IMR-90 (cell line): ENCODE results near the gene RAD18. TPM values are rescaled to one million over a fixed set of nuclear protein-coding genes. Genes with fewer than 3 reads are reported as not detected.

Experiments
- ATAC-seq: fragments of 200-7000 bp; cut with Tn5 transposase; 2 replicates; pipeline ENCODE4 v1.9.1; 2020; ENCODE audit warnings: low read depth, mild to moderate bottlenecking, moderate library complexity
- BruUV-seq: library from RNA; stranded (reverse); fragments of 400-500 nt; replicated peaks from 2 replicates; lab custom pipeline; 2021; lab: Mats Ljungman, UMichigan
- CTCF ChIA-PET: fragments of 300-600 bp; formaldehyde crosslinking; extraction: SDS; loops from one replicate; lab custom pipeline; 2021; ENCODE audit warnings: antibody characterized with exemption; lab: Yijun Ruan, JAX
- POLR2A ChIA-PET: fragments of 300-600 bp; sonication (Branson Sonifier 250); formaldehyde crosslinking; loops from one replicate; lab custom pipeline; 2022; ENCODE audit warnings: antibody characterized with exemption; ENCODE audit not compliant: unreplicated experiment; lab: Charles Lee
- DNase-seq: peaks from one replicate; pipeline ENCODE4 v3.0.0; 2013
- H2AFZ ChIP-seq: replicated peaks from 2 replicates; pipeline ENCODE3; 2013; ENCODE audit warnings: low read length, mild to moderate bottlenecking; ENCODE audit not compliant: poor library complexity
- H2AK5ac ChIP-seq: 2 replicates; pipeline ENCODE4 v1.6.1; 2013; ENCODE audit warnings: low read depth, low read length, inconsistent platforms
- H2AK9ac ChIP-seq: replicated peaks from 2 replicates; pipeline ENCODE3; 2013; ENCODE audit warnings: mild to moderate bottlenecking, low read depth, low read length, moderate library complexity; ENCODE audit not compliant: poor library complexity
- H2BK120ac ChIP-seq: 2 replicates; pipeline ENCODE4 v1.6.1; 2013; ENCODE audit warnings: low read depth, low read length, inconsistent platforms
- H2BK15ac ChIP-seq: 3 replicates; pipeline ENCODE4 v1.6.1; 2013; ENCODE audit warnings: low read depth, low read length, inconsistent platforms
- H2BK20ac ChIP-seq: 2 replicates; pipeline ENCODE4 v1.6.1; 2013; ENCODE audit warnings: low read depth, mild to moderate bottlenecking, inconsistent platforms, low read length, moderate library complexity
- H2BK5ac ChIP-seq: 2 replicates; pipeline ENCODE4 v1.6.1; 2013; ENCODE audit warnings: mild to moderate bottlenecking, low read depth, low read length, inconsistent platforms; ENCODE audit not compliant: poor library complexity, severe bottlenecking
- H3K14ac ChIP-seq: replicated peaks from 2 replicates; pipeline ENCODE4 v1.6.1; 2013; ENCODE audit warnings: low read depth, low read length, inconsistent platforms
- H3K18ac ChIP-seq: 2 replicates; pipeline ENCODE4 v1.6.1; 2013; ENCODE audit warnings: low read depth, low read length, control low read depth
- H3K23ac ChIP-seq: 2 replicates; pipeline ENCODE4 v1.6.1; 2013; ENCODE audit warnings: low read depth, low read length, inconsistent platforms
- H3K27ac ChIP-seq: 2 replicates; pipeline ENCODE4 v1.5.1; 2013; ENCODE audit warnings: mild to moderate bottlenecking, control low read depth, low read length; ENCODE audit not compliant: insufficient read depth
- H3K27me3 ChIP-seq: 2 replicates; pipeline ENCODE4 v1.6.1; 2013; ENCODE audit warnings: low read length; ENCODE audit not compliant: control insufficient read depth, insufficient read depth
- H3K36me3 ChIP-seq: 2 replicates; pipeline ENCODE4 v1.6.1; 2013; ENCODE audit warnings: low read length, mixed read lengths; ENCODE audit not compliant: control insufficient read depth, insufficient read depth
- H3K4ac ChIP-seq: 2 replicates; pipeline ENCODE4 v1.6.1; 2013; ENCODE audit warnings: low read depth, low read length, inconsistent platforms
- H3K4me1 ChIP-seq: 2 replicates; pipeline ENCODE4 v1.6.1; 2013; ENCODE audit warnings: low read length, mixed read lengths; ENCODE audit not compliant: control insufficient read depth, insufficient read depth
- H3K4me2 ChIP-seq: 2 replicates; pipeline ENCODE4 v1.6.1; 2013; ENCODE audit warnings: low read depth, mild to moderate bottlenecking, control low read depth, low read length, moderate library complexity
- H3K4me3 ChIP-seq: 2 replicates; pipeline ENCODE4 v1.5.1; 2013; ENCODE audit warnings: low read depth, mild to moderate bottlenecking, control low read depth, low read length, moderate library complexity; ENCODE audit not compliant: insufficient read depth
- H3K56ac ChIP-seq: 2 replicates; pipeline ENCODE4 v1.6.1; 2013; ENCODE audit warnings: low read length, inconsistent platforms; ENCODE audit not compliant: insufficient read depth; ENCODE audit errors: extremely low read depth
- H3K79me1 ChIP-seq, 2 experiments: 2 replicates each; pipeline ENCODE4 v1.6.1; 2013; ENCODE audit warnings: low read length in 2 of 2, inconsistent platforms in 1 of 2, low read depth in 1 of 2
- H3K9ac ChIP-seq: 2 replicates; pipeline ENCODE4 v1.6.1; 2013; ENCODE audit warnings: low read depth, low read length, control low read depth
- H3K9me1 ChIP-seq: 2 replicates; pipeline ENCODE4 v1.6.1; 2013; ENCODE audit warnings: low read length, inconsistent platforms; ENCODE audit not compliant: insufficient read depth
- H3K9me3 ChIP-seq: 2 replicates; pipeline ENCODE4 v1.6.1; 2013; ENCODE audit warnings: low read length; ENCODE audit not compliant: control insufficient read depth, insufficient read depth
- H4K20me1 ChIP-seq: 2 replicates; pipeline ENCODE4 v1.6.1; 2013; ENCODE audit warnings: low read length, inconsistent platforms; ENCODE audit not compliant: insufficient read depth
- H4K5ac ChIP-seq: 2 replicates; pipeline ENCODE4 v1.6.1; 2013; ENCODE audit warnings: mild to moderate bottlenecking, low read depth, low read length, control low read depth
- H4K8ac ChIP-seq, 2 experiments: 2 replicates each; pipeline ENCODE4 v1.6.1; 2013; ENCODE audit warnings: low read depth in 2 of 2, low read length in 2 of 2, control low read depth in 1 of 2, inconsistent platforms in 1 of 2
- H4K91ac ChIP-seq: 2 replicates; pipeline ENCODE4 v1.6.1; 2013; ENCODE audit warnings: low read depth, low read length, inconsistent platforms; ENCODE audit not compliant: insufficient read depth
- MXI1 ChIP-seq: IDR thresholded peaks from 2 replicates; pipeline ENCODE4 v1.6.1; 2012; ENCODE audit warnings: low read depth, mild to moderate bottlenecking, low read length, moderate library complexity, borderline replicate concordance
- POLR2A ChIP-seq: IDR thresholded peaks from 2 replicates; pipeline ENCODE4 v1.6.1; 2012; ENCODE audit warnings: mild to moderate bottlenecking, low read depth, low read length
- WGBS, 2 experiments: methylation state at CpG; one replicate each; pipeline versions ENCODE4 v1.1.5 to v1.1.7; 2013; ENCODE audit warnings: missing lambda C conversion rate in 2 of 2; ENCODE audit not compliant: insufficient read length in 1 of 2; ENCODE audit errors: extremely low coverage in 2 of 2; 5-methylcytosine and 5-hydroxymethylcytosine counted together
- dilution Hi-C: fragments of 300-500 bp; cut with HindIII; formaldehyde crosslinking; loops from one replicate; pipeline ENCODE4 v1.14.3; 2018; ENCODE audit warnings: low sequenced_read_pairs; ENCODE audit not compliant: unreplicated experiment
- in situ Hi-C: fragments of 300-500 bp; cut with MboI; formaldehyde crosslinking; loops from 3 replicates; pipeline ENCODE4 v1.14.3; 2019; ENCODE audit warnings: low sequenced_read_pairs, inconsistent platforms, mixed read lengths
- intact Hi-C: fragments of 100-400 bp; cut with micrococcal nuclease; formaldehyde crosslinking; loops from 2 replicates; pipeline ENCODE4 v1.10.0; 2022
- polyA plus RNA-seq, 3 experiments: library from polyadenylated mRNA; depleted of rRNA; stranded (reverse); fragments of >200 nt; gene quantifications; 2 replicates each; pipeline ENCODE4 v1.2.3, GENCODE V29; 2012; ENCODE audit warnings: low replicate concordance in 1 of 3
- total RNA-seq: library from RNA; depleted of rRNA; stranded (reverse); fragments of >200 nt; gene quantifications from 2 replicates; pipeline ENCODE4 v1.2.3, GENCODE V29; 2012
- TF ChIP-seq, protein P1 (sequence below): fragments of 150-350 bp; IDR thresholded peaks from 2 replicates; pipeline ENCODE4 v1.6.1; 2016; ENCODE audit warnings: low read depth, mild to moderate bottlenecking, low read length, moderate library complexity, borderline replicate concordance

The RAD18 gene
- total and polyA plus RNA-seq, 2 of the 4 experiments (the other 2 are of a cell fraction) = 8.2 to 17.2 TPM

DNA sequence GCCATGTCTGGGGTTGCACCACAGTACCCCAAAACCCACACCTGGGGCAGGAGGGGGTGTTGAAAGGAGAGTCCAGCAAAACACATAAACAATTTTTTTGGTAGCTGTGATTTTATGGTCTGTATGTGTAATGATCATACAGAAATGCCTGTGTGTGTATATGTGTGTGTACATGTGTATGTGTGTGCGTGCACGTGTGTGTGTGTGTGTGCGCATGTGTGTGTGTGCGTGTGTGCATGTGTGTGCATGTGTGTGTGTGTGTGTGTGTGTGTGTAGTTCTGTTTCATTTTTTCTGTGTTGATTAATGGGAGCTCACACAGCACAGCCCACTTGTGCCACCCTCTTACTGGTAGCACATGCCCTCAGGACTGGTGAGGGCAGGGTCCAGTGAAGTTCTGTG, 97.6 kb downstream of the RAD18 start:
- ChIA-PET POLR2A (no interaction called here), CTCF (interaction anchor here (1.0 to 1.6 kb wide), 2 partner anchors 72 to 96 kb away, joined by 3 to 5 read pairs; partner anchors contain the start of gene OXTR)
- peaks cover 7% of the 10 kb centered on the region; the same call in 1 of the 2 replicates for H3K9me1 ChIP-seq
- ATAC-seq (no peak), DNase-seq (no peak)
- H2BK120ac ChIP-seq = peak overlapping the region; percentile 26; the same call in 1 of the 2 replicates
- 0 out of 4 replicates have a peak, but pooled peaks cover 0 to under 1% of the 10 kb centered on the region in 2 experiments for H3K79me1 ChIP-seq
- H3K27ac ChIP-seq = no peak overlapping the region
- H2BK5ac ChIP-seq = peak overlapping the region; percentile 22
- no peaks in the 10 kb centered on the region for H3K27me3 ChIP-seq
- peak overlapping the region; percentile 42; the same call in 1 of the 2 replicates for H4K91ac ChIP-seq
- H3K4me3 ChIP-seq = no peak overlapping the region
- H3K4ac ChIP-seq = peak overlapping the region; percentile 18; the same call in 1 of the 2 replicates
- H4K5ac ChIP-seq = no peak overlapping the region
- H3K9me3 ChIP-seq = no peaks in the 10 kb centered on the region
- H2BK15ac ChIP-seq = no peak overlapping the region
- no peaks in the 10 kb centered on the region for H4K20me1 ChIP-seq
- H3K4me1 ChIP-seq = peaks cover 9% of the 10 kb centered on the region; the same call in 1 of the 2 replicates
- BruUV-seq = no TSS peak
- peak overlapping the region; percentile 79; the same call in 1 of the 2 replicates for H2AK5ac ChIP-seq
- in situ Hi-C loops = no loop called here
- TF ChIP-seq POLR2A (no peak), MXI1 (no peak)
- TF ChIP-seq, protein P1, sequence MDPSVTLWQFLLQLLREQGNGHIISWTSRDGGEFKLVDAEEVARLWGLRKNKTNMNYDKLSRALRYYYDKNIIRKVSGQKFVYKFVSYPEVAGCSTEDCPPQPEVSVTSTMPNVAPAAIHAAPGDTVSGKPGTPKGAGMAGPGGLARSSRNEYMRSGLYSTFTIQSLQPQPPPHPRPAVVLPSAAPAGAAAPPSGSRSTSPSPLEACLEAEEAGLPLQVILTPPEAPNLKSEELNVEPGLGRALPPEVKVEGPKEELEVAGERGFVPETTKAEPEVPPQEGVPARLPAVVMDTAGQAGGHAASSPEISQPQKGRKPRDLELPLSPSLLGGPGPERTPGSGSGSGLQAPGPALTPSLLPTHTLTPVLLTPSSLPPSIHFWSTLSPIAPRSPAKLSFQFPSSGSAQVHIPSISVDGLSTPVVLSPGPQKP = no peak
- H2BK20ac ChIP-seq = peak overlapping the region; percentile 44; the same call in 1 of the 2 replicates
- dilution Hi-C loops = no loop called here
- no peak overlapping the region for H3K4me2 ChIP-seq
- no peak overlapping the region for H3K23ac ChIP-seq
- H3K9ac ChIP-seq = no peak overlapping the region
- intact Hi-C loops = no loop called here
- no peak overlapping the region for H2AFZ ChIP-seq
- H3K18ac ChIP-seq = no peak overlapping the region
- no peak overlapping the region for H3K56ac ChIP-seq
- 100% methylated on average over 2 of the region's 4 CpGs; no CpG with 5 or more reads in 1 of the 2 experiments for WGBS, 2 experiments
- no peak overlapping the region for H2AK9ac ChIP-seq
- H4K8ac ChIP-seq = no peak overlapping the region; a peak in 1 of 4 replicates
- no peak overlapping the region for H3K14ac ChIP-seq
- no peaks in the 10 kb centered on the region for H3K36me3 ChIP-seq
